ENCODE results near the gene LASP1NB.
"Not testable (repeated sequence)": the region's sequence is repeated elsewhere in the genome, so short reads cannot be mapped to it uniquely, and the experiment has no call there.

Gene LASP1NB

DNA sequence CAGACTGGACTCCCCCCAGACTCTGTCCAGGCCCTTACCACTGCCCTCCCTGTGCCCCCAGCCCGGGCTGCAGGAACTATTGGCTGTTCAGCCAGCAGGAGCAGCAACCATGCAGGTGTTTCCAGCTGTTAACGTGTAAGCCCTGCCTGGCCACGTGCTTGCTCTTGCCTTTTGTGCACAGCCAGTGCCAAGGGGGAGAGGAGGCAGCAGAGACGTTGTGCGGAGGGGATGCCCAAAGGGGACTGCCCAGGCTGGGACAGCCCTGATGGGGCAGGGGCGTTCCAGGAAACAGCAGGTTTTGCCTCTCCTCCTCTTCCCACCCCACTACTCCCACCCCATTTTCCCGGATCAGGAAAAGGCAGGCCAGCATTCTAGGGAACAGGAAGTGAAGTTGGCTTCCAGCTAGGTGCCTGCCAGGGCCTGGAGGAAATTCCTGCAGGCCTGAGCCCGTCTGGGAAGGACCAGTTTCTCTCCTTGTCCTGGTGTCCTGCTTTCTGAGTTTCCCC lies 16.7 kb upstream of the LASP1NB start:
- intact Hi-C loops (cut with DNase I) = no loop called here
- ATAC-seq = peak; percentile 25 to 58
- 29% methylated on average over 8 of the region's 8 CpGs for WGBS
- Histone ChIP-seq H3K4me1 (ENCODE audit: control insufficient read depth, insufficient read depth, low read length) (peaks cover 15% of the 10 kb centered on the region), H3K9me3 (ENCODE audit: control insufficient read depth, low read length) (no peaks in the 10 kb centered on the region), H3K27ac (ENCODE audit: low read length) (peak overlapping the region; percentile 25), H3K4me3 (ENCODE audit: low read length) (no peak overlapping the region), H3K27me3 (ENCODE audit: control insufficient read depth, insufficient read depth) (no peaks in the 10 kb centered on the region)
- DNase-seq = peak in 2 of 3 donors; percentile 61 to 63

DNA sequence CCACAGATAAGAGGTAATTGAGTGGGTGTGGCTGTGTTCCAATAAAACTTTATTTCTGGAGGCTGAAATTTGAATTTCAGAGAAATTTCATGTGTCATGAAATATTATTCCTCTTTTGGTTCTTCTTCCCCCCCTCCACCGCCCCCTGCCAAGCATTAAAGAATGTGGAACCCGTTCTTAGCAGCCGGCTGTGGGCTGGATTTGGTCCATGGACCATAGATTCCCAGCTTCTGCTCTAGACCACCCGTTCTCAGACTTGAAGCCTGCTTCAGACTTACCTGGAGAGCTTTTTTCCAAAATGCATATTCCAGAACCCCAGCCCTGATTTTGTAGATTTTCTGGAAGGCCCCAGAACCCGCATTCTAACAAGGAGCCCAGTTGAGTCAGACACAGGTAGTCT lies 15.1 kb upstream of the LASP1NB start:
- Histone ChIP-seq H3K27ac (ENCODE audit: low read length) (no peak overlapping the region), H3K4me3 (ENCODE audit: low read length) (no peak overlapping the region), H3K27me3 (ENCODE audit: control insufficient read depth, insufficient read depth) (no peaks in the 10 kb centered on the region), H3K4me1 (ENCODE audit: control insufficient read depth, insufficient read depth, low read length) (peaks cover 15% of the 10 kb centered on the region), H3K9me3 (ENCODE audit: control insufficient read depth, low read length) (no peaks in the 10 kb centered on the region)
- 70% methylated on average over 5 of the region's 5 CpGs for WGBS
- ATAC-seq = no peak
- DNase-seq = peak in 1 of 3 donors; percentile 6
- intact Hi-C loops (cut with DNase I) = no loop called here

DNA sequence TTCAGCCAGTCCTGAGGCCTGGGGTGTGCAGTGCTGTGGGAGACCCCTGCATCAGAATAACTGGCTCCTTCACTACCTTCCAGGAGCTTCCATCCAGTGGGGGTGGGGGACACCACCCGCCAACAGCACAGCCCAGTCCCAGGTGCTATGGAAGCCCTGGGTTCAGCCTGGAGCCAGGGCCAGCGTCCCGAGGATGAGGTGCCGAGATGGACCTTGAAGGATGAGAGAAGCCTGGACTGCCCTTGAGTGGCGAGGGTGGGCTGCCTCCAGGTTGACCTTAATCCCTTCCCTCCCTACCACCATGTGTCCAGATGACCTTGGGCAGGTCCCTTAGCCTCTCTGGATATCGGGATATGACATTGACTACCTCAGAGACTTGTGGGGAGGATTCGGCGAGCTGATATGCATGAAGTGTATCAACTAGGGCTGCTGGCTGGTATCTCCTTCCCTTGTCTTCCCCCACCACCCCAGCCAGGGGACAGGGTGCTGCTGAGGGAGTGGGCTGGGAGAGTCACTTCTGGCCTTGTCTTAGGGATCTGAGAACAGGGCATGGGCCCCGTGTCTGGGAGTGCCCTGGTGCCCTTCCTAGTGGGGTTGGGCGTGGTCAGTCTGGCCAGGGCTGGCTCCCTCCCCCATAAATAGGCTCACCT lies 14.2 kb upstream of the LASP1NB start:
- ATAC-seq (no peak), DNase-seq (peak in 2 of 3 donors; percentile 18 to 41)
- H3K4me1 ChIP-seq (ENCODE audit: control insufficient read depth, insufficient read depth, low read length) = peaks cover 15% of the 10 kb centered on the region
- no peaks in the 10 kb centered on the region for H3K27me3 ChIP-seq (ENCODE audit: control insufficient read depth, insufficient read depth)
- H3K9me3 ChIP-seq (ENCODE audit: control insufficient read depth, low read length) = no peaks in the 10 kb centered on the region
- no peak overlapping the region for H3K4me3 ChIP-seq (ENCODE audit: low read length)
- intact Hi-C loops (cut with DNase I) = no loop called here
- 81% methylated on average over 10 of the region's 10 CpGs for WGBS
- H3K27ac ChIP-seq (ENCODE audit: low read length) = no peak overlapping the region

DNA sequence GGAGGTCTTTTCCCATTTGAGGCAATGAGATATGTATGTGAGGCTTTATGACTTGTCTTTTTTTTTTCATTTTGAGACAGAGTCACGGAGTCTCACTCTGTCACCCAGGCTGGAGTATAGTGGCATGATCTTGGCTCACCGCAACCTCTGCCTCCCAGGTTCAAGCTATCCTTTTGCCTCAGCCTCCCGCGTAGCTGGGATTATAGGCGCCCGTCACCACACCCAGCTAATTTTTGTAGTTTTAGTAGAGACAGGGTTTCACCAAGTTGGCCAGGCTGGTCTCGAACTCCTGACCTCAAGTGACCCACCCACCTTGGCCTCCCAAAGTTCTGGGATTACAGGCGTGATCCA lies 13.7 kb upstream of the LASP1NB start:
- H3K9me3 ChIP-seq (ENCODE audit: control insufficient read depth, low read length); H3K27ac ChIP-seq (ENCODE audit: low read length); ATAC-seq; H3K4me3 ChIP-seq (ENCODE audit: low read length); H3K27me3 ChIP-seq (ENCODE audit: control insufficient read depth, insufficient read depth); intact Hi-C loops (cut with DNase I): not testable (repeated sequence)
- WGBS = 92% methylated on average over 8 of the region's 8 CpGs
- H3K4me1 ChIP-seq (ENCODE audit: control insufficient read depth, insufficient read depth, low read length) = peaks cover 13% of the 10 kb centered on the region
- DNase-seq = peak in 2 of 3 donors; percentile 6 to 14

DNA sequence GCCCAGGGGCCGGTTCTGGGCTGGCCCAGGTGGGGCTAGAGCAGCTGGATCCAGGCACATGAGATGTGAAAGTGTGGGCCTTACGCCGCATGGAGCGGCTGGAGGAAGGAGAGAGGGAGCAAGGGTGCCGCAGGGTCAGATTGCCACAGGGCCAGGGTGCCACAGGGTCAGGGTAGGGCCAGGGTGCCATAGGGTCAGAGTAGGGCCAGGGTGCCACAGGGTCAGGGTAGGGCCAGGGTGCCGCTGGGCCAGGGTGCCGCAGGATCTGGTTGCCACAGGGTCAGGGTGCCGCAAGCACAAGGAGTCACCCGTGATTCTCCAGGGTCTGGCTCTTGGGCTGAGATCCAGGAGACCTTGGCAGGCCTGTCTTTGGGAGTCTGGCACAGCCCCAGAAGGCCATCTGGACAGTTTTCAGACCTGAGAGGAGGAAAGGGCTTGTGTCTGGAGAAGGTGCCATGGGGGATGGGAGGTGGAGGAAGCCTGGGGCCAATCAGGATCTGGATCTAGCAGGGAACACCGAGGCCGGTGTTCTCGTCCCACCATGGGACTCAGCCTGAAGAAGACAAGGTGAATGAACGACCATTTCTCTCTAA lies 13.1 kb upstream of the LASP1NB start:
- Histone ChIP-seq H3K27ac (ENCODE audit: low read length) (no peak overlapping the region), H3K9me3 (ENCODE audit: control insufficient read depth, low read length) (no peaks in the 10 kb centered on the region), H3K27me3 (ENCODE audit: control insufficient read depth, insufficient read depth) (no peaks in the 10 kb centered on the region), H3K4me1 (ENCODE audit: control insufficient read depth, insufficient read depth, low read length) (peaks cover 11% of the 10 kb centered on the region), H3K4me3 (ENCODE audit: low read length) (no peak overlapping the region)
- WGBS = 45% methylated on average over 13 of the region's 13 CpGs
- intact Hi-C loops (cut with DNase I) = no loop called here
- DNase-seq (peak; percentile 77 to 88 (median 85)), ATAC-seq (peak; percentile 35 to 52)

DNA sequence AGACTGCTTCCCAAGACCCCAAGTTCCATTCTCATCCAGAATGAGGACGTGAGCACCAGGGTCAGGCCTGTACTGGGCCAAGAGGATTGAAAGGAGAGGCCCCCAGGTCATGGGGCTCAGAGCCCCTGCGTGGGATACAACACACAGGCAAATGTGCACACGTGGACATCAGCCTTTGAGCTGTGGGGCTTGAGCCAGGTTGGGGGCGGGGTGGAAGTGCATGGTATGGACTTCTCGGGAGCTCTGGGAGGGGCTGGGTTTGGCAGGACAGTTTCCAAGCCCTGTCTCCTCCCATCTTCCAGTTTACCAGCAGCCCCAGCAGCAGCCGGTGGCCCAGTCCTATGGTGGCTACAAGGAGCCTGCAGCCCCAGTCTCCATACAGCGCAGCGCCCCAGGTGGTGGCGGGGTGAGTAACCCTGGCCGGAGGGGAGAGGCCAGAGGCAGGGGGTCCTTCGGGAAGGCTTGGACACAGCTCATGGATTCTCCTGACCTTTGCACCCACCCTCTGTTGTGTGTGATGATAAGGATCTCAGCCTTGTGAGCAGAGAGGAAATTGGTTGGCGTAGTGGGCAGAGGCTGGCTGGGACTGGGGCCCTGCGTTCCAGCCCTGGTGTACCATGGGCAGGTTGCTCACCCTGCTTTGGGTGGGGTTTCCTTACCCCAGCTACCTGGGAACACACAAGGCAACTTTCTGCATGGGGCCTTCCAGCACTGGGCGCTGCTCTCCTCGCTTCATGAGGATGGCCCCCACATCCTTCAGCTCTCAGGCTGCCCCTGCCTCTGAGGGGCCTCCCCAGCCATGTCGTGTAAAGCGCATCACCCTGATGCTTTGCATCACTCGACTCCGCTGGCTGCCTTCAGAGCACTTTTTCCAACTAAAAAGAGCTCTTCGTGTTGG lies 10.4 kb upstream of the LASP1NB start:
- H3K27ac ChIP-seq (ENCODE audit: low read length) = no peak overlapping the region
- peaks cover 9% of the 10 kb centered on the region for H3K4me1 ChIP-seq (ENCODE audit: control insufficient read depth, insufficient read depth, low read length)
- no peak overlapping the region for H3K4me3 ChIP-seq (ENCODE audit: low read length)
- intact Hi-C loops (cut with DNase I) = no loop called here
- ATAC-seq (no peak), DNase-seq (peak in 2 of 3 donors; percentile 48 to 60)
- no peaks in the 10 kb centered on the region for H3K27me3 ChIP-seq (ENCODE audit: control insufficient read depth, insufficient read depth)
- H3K9me3 ChIP-seq (ENCODE audit: control insufficient read depth, low read length) = no peaks in the 10 kb centered on the region
- WGBS = 80% methylated on average over 20 of the region's 20 CpGs

DNA sequence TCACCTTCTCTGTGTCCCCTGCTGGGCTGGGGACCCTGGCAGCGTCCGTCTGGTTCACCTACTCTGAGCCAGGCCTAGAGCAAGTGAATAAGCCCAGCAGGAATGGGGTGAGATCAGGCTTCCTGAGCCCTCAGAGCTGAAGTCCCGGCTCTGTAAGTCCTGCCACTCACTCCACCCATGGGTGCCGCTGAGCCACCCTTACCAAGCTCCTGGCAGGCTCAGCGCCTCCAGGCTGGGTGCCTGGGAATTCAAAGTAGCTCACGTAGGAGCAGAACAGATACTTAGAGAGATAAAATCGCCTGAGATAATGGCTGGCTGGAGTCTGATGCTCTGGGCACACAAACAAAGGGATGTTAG lies 9.8 kb upstream of the LASP1NB start:
- ATAC-seq = no peak
- Histone ChIP-seq H3K27ac (ENCODE audit: low read length) (no peak overlapping the region), H3K4me3 (ENCODE audit: low read length) (no peak overlapping the region), H3K4me1 (ENCODE audit: control insufficient read depth, insufficient read depth, low read length) (peaks cover 11% of the 10 kb centered on the region), H3K27me3 (ENCODE audit: control insufficient read depth, insufficient read depth) (no peaks in the 10 kb centered on the region), H3K9me3 (ENCODE audit: control insufficient read depth, low read length) (no peaks in the 10 kb centered on the region)
- 87% methylated on average over 7 of the region's 7 CpGs for WGBS
- DNase-seq = peak in 2 of 3 donors; percentile 14 to 30
- intact Hi-C loops (cut with DNase I) = no loop called here

DNA sequence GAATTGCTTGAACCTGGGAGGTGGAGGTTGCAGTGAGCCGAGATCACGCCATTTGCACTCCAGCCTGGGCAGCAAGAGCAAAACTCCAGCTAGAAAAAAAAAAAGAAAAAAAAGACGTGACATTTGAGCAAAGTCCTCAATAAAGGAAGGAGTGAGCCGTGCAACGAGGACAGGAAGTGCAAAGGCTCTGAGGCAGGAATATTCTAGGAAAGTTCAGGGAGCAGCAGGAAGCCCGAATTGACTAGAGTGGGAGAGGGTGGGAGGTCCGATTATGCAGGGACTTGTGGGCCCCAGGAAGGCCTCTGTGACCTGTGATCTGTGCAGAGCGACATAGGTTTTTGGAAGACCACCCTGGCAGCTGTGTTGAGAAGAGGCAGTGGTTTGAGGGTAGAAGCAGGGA lies 8.6 kb upstream of the LASP1NB start:
- DNase-seq = peak in 1 of 3 donors; percentile 13
- Histone ChIP-seq H3K9me3 (ENCODE audit: control insufficient read depth, low read length) (no peaks in the 10 kb centered on the region), H3K27ac (ENCODE audit: low read length) (no peak overlapping the region), H3K27me3 (ENCODE audit: control insufficient read depth, insufficient read depth) (no peaks in the 10 kb centered on the region), H3K4me1 (ENCODE audit: control insufficient read depth, insufficient read depth, low read length) (peaks cover 18% of the 10 kb centered on the region), H3K4me3 (ENCODE audit: low read length) (no peak overlapping the region)
- no peak for ATAC-seq
- intact Hi-C loops (cut with DNase I) = no loop called here
- 73% methylated on average over 8 of the region's 8 CpGs for WGBS

DNA sequence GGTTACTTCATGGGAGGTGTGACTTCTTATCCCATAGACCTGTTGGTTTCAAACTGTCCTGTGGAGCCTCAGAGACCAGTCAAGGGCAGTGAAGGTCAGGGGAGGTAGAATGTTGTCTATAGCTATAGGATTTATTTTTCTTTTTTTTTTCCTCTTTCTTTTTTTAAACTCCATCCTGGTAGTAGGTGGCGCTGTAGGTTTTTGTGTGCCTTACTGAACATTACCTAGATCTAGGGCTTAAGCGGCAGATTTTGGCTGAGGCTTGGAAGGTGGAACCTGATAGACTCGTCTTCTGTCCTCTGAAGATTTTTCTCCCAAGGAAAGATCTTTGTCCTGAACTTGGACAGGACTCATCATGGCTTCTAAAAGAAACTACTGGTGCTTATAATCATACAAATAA lies 8.2 kb upstream of the LASP1NB start:
- ATAC-seq = no peak
- WGBS = 95% methylated on average over 3 of the region's 3 CpGs
- peaks cover 19% of the 10 kb centered on the region for H3K4me1 ChIP-seq (ENCODE audit: control insufficient read depth, insufficient read depth, low read length)
- no peaks in the 10 kb centered on the region for H3K9me3 ChIP-seq (ENCODE audit: control insufficient read depth, low read length)
- intact Hi-C loops (cut with DNase I) = no loop called here
- H3K27ac ChIP-seq (ENCODE audit: low read length) = no peak overlapping the region
- H3K4me3 ChIP-seq (ENCODE audit: low read length) = no peak overlapping the region
- H3K27me3 ChIP-seq (ENCODE audit: control insufficient read depth, insufficient read depth) = no peaks in the 10 kb centered on the region
- DNase-seq = no peak

DNA sequence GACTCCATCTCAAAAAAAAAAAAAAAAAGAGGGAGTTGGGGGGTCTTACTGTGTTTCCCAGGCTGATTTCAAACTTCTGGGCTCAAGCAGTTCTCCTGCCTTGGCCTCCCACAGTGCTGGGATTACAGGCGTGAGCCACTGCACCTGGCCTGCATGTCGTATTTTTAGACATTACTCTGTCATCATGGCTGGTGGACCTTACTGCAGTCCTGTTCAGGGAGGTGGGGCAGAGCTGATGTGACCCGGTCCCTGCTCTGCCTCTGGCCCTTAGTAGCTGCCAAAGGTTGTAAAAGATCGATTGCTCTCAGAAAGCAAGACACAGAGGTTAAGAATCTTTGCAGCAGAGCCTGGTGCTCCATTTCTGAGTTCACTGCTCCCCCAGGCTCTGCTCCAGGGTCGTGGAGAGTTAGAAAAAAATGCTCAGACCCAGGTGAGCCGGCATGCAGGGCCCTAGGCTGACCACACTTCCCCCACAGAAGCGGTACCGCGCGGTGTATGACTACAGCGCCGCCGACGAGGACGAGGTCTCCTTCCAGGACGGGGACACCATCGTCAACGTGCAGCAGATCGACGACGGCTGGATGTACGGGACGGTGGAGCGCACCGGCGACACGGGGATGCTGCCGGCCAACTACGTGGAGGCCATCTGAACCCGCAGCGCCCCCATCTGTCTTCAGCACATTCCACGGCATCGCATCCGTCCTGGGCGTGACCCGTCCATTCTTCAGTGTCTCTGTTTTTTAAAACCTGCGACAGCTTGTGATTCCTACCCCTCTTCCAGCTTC lies 7.1 kb upstream of the LASP1NB start:
- H3K27me3 ChIP-seq (ENCODE audit: control insufficient read depth, insufficient read depth) = no peaks in the 10 kb centered on the region
- H3K27ac ChIP-seq (ENCODE audit: low read length) = no peak overlapping the region
- H3K4me1 ChIP-seq (ENCODE audit: control insufficient read depth, insufficient read depth, low read length) = peaks cover 20% of the 10 kb centered on the region
- no peak overlapping the region for H3K4me3 ChIP-seq (ENCODE audit: low read length)
- ATAC-seq = no peak
- H3K9me3 ChIP-seq (ENCODE audit: control insufficient read depth, low read length) = no peaks in the 10 kb centered on the region
- WGBS = 80% methylated on average over 37 of the region's 37 CpGs
- DNase-seq = peak in 2 of 3 donors; percentile 45 to 56
- intact Hi-C loops (cut with DNase I) = no loop called here
